ENCODE results near the gene HES6.

Gene HES6

GRCh38 chr2:238271061-238271554 lies 31.3 kb upstream of the HES6 start:
- TF ChIP-seq, protein P1, sequence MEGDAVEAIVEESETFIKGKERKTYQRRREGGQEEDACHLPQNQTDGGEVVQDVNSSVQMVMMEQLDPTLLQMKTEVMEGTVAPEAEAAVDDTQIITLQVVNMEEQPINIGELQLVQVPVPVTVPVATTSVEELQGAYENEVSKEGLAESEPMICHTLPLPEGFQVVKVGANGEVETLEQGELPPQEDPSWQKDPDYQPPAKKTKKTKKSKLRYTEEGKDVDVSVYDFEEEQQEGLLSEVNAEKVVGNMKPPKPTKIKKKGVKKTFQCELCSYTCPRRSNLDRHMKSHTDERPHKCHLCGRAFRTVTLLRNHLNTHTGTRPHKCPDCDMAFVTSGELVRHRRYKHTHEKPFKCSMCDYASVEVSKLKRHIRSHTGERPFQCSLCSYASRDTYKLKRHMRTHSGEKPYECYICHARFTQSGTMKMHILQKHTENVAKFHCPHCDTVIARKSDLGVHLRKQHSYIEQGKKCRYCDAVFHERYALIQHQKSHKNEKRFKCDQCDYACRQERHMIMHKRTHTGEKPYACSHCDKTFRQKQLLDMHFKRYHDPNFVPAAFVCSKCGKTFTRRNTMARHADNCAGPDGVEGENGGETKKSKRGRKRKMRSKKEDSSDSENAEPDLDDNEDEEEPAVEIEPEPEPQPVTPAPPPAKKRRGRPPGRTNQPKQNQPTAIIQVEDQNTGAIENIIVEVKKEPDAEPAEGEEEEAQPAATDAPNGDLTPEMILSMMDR (IDR thresholded peaks at IDR 0.05; ENCODE audit: low read length) = no peak
- TF ChIP-seq EZH2 (IDR thresholded peaks at IDR 0.05; ENCODE audit: borderline replicate concordance, low read length) = no peak
- H3F3A ChIP-seq (ENCODE audit: insufficient read depth, low read length) = no peaks in the 10 kb centered on the region
- peaks cover 31% of the 10 kb centered on the region; the same call in 1 of the 2 replicates for H3K36me3 ChIP-seq (ENCODE audit: insufficient read depth, low read length)
- no peak overlapping the region for H2AFZ ChIP-seq (ENCODE audit: low read length)
- H4K20me1 ChIP-seq (ENCODE audit: insufficient read depth, low read length) = no peaks in the 10 kb centered on the region
- H3K27me3 ChIP-seq (ENCODE audit: insufficient read depth, low read length) = no peaks in the 10 kb centered on the region
- no peaks in the 10 kb centered on the region for H3K9me2 ChIP-seq (ENCODE audit: low read depth, low read length)
- no peaks in the 10 kb centered on the region for H3K4me1 ChIP-seq (ENCODE audit: insufficient read depth, low read length, severe bottlenecking)
- no peaks in the 10 kb centered on the region for H3K79me2 ChIP-seq (ENCODE audit: insufficient read depth, low read length)
- H3K9me3 ChIP-seq (ENCODE audit: low read length) = no peaks in the 10 kb centered on the region
- no peak overlapping the region for H3K4me3 ChIP-seq (ENCODE audit: low read depth, low read length, poor library complexity, severe bottlenecking)
- H3K9ac ChIP-seq (ENCODE audit: low read length) = no peak overlapping the region
- H3K4me2 ChIP-seq (ENCODE audit: low read length) = no peak overlapping the region
- no peak overlapping the region for H3K27ac ChIP-seq (ENCODE audit: low read depth, low read length, poor library complexity, severe bottlenecking)

- Histone ChIP-seq H3K4me2 (ENCODE audit: low read length) (no peak overlapping the region), H3K36me3 (ENCODE audit: insufficient read depth, low read length) (peaks cover 27% of the 10 kb centered on the region; the same call in 1 of the 2 replicates), H4K20me1 (ENCODE audit: insufficient read depth, low read length) (no peaks in the 10 kb centered on the region), H3K9me3 (ENCODE audit: low read length) (no peaks in the 10 kb centered on the region), H3K9ac (ENCODE audit: low read length) (no peak overlapping the region), H3K79me2 (ENCODE audit: insufficient read depth, low read length) (no peaks in the 10 kb centered on the region), H2AFZ (ENCODE audit: low read length) (no peak overlapping the region), H3K27me3 (ENCODE audit: insufficient read depth, low read length) (no peaks in the 10 kb centered on the region), H3K9me2 (ENCODE audit: low read depth, low read length) (no peaks in the 10 kb centered on the region), H3K27ac (ENCODE audit: low read depth, low read length, poor library complexity, severe bottlenecking) (no peak overlapping the region), H3K4me1 (ENCODE audit: insufficient read depth, low read length, severe bottlenecking) (no peaks in the 10 kb centered on the region), H3K4me3 (ENCODE audit: low read depth, low read length, poor library complexity, severe bottlenecking) (no peak overlapping the region), H3F3A (ENCODE audit: insufficient read depth, low read length) (no peaks in the 10 kb centered on the region)
- TF ChIP-seq, protein P1 (IDR thresholded peaks at IDR 0.05; ENCODE audit: low read length) = no peak
- no peak for TF ChIP-seq EZH2 (IDR thresholded peaks at IDR 0.05; ENCODE audit: borderline replicate concordance, low read length)
Observed at GRCh38 chr2:238270606-238271005, 30.8 kb upstream of the HES6 start.

- H3K4me1 ChIP-seq (ENCODE audit: insufficient read depth, low read length, severe bottlenecking) = no peaks in the 10 kb centered on the region
- no peaks in the 10 kb centered on the region for H3F3A ChIP-seq (ENCODE audit: insufficient read depth, low read length)
- no peaks in the 10 kb centered on the region for H3K79me2 ChIP-seq (ENCODE audit: insufficient read depth, low read length)
- H3K27me3 ChIP-seq (ENCODE audit: insufficient read depth, low read length) = no peaks in the 10 kb centered on the region
- H2AFZ ChIP-seq (ENCODE audit: low read length) = no peak overlapping the region
- H3K9me2 ChIP-seq (ENCODE audit: low read depth, low read length) = no peaks in the 10 kb centered on the region
- TF ChIP-seq EZH2 (IDR thresholded peaks at IDR 0.05; ENCODE audit: borderline replicate concordance, low read length) = no peak
- no peak overlapping the region for H3K4me3 ChIP-seq (ENCODE audit: low read depth, low read length, poor library complexity, severe bottlenecking)
- H3K4me2 ChIP-seq (ENCODE audit: low read length) = no peak overlapping the region
- H3K27ac ChIP-seq (ENCODE audit: low read depth, low read length, poor library complexity, severe bottlenecking) = no peak overlapping the region
- H3K9me3 ChIP-seq (ENCODE audit: low read length) = no peaks in the 10 kb centered on the region
- H3K9ac ChIP-seq (ENCODE audit: low read length) = no peak overlapping the region
- 0 out of 2 replicates have a peak, but pooled peaks cover 24% of the 10 kb centered on the region for H3K36me3 ChIP-seq (ENCODE audit: insufficient read depth, low read length)
- H4K20me1 ChIP-seq (ENCODE audit: insufficient read depth, low read length) = no peaks in the 10 kb centered on the region
Observed at GRCh38 chr2:238269741-238270140, 29.9 kb upstream of the HES6 start.

Data from OCI-LY1 (cell line).